GM19193 (cell line): Measurements from ENCODE around the gene SLC7A6OS.
A peak's percentile ranks its signal among the peaks of the same experiment; 100 is the strongest.

Experiments used
- POLR2A ChIP-seq: IDR thresholded peaks from 4 replicates; pipeline ENCODE4 v1.6.1; 2011; ENCODE audit not compliant: insufficient read depth, insufficient read length; ENCODE audit errors: extremely low read depth

The SLC7A6OS gene

GRCh38 chr16:68291227-68291626 is 19.5 kb downstream of the SLC7A6OS start:
- TF ChIP-seq POLR2A: no peak

GRCh38 chr16:68290450-68290849 is 20.3 kb downstream of the SLC7A6OS start:
- TF ChIP-seq POLR2A: no peak

- TF ChIP-seq POLR2A: no peak
Measured at GRCh38 chr16:68289621-68290329, 21.0 kb downstream of the SLC7A6OS start.

- no peak for TF ChIP-seq POLR2A
Measured at GRCh38 chr16:68289202-68289601, 21.5 kb downstream of the SLC7A6OS start.

GRCh38 chr16:68288252-68288650 is 22.5 kb downstream of the SLC7A6OS start:
- no peak for TF ChIP-seq POLR2A

- TF ChIP-seq POLR2A: no peak
Measured at GRCh38 chr16:68287276-68288251, 23.2 kb downstream of the SLC7A6OS start.

GRCh38 chr16:68286153-68287074 is 24.3 kb downstream of the SLC7A6OS start:
- TF ChIP-seq POLR2A: no peak

- no peak for TF ChIP-seq POLR2A
Measured at GRCh38 chr16:68285683-68286082, 25.1 kb downstream of the SLC7A6OS start.

- TF ChIP-seq POLR2A: no peak
Measured at GRCh38 chr16:68284847-68285246, 25.9 kb downstream of the SLC7A6OS start.

GRCh38 chr16:68283801-68284598 is 26.7 kb downstream of the SLC7A6OS start:
- peak; percentile 39 for TF ChIP-seq POLR2A

- no peak for TF ChIP-seq POLR2A
Measured at GRCh38 chr16:68283346-68283745, 27.4 kb downstream of the SLC7A6OS start.

GRCh38 chr16:68282064-68282452 is 28.7 kb downstream of the SLC7A6OS start:
- no peak for TF ChIP-seq POLR2A

GRCh38 chr16:68281368-68282063 is 29.2 kb downstream of the SLC7A6OS start:
- TF ChIP-seq POLR2A: no peak
